HEK293T (cell line): ENCODE measurements around the gene PKP3.
"Not testable (repeated sequence)": the region's sequence is repeated elsewhere in the genome, so short reads cannot be mapped to it uniquely, and the experiment has no call there.

Experiments used
- CTCF ChIA-PET: fragments of 350-600 bp; formaldehyde crosslinking; extraction: SDS; loops from one replicate; lab custom pipeline; 2021; ENCODE audit warnings: antibody characterized with exemption, inconsistent platforms; lab: Yijun Ruan, JAX
- POLR2A ChIA-PET: fragments of 350-600 bp; formaldehyde crosslinking; extraction: SDS; loops from one replicate; lab custom pipeline; 2020; ENCODE audit warnings: antibody characterized with exemption, inconsistent platforms; lab: Yijun Ruan, JAX
- DNase-seq: peaks from one replicate; pipeline ENCODE4 v3.0.0; 2012; ENCODE audit warnings: mixed read lengths; ENCODE audit errors: extremely low spot score
- ARNT ChIP-seq: fragments of 450-650 bp; IDR thresholded peaks from 2 replicates; pipeline ENCODE4 v1.6.1; 2017; ENCODE audit warnings: mild to moderate bottlenecking
- BHLHE40 ChIP-seq: fragments of 450-650 bp; IDR thresholded peaks from 2 replicates; pipeline ENCODE4 v1.6.1; 2016; ENCODE audit warnings: mild to moderate bottlenecking, moderate library complexity, borderline replicate concordance
- CTBP1 ChIP-seq: fragments of 450-650 bp; IDR thresholded peaks from 2 replicates; pipeline ENCODE4 v1.6.1; 2016; ENCODE audit warnings: borderline replicate concordance
- ELF4 ChIP-seq: fragments of 450-650 bp; IDR thresholded peaks from 2 replicates; pipeline ENCODE4 v1.6.1; 2017; ENCODE audit warnings: antibody characterized with exemption
- FOXA1 ChIP-seq: fragments of 450-650 bp; IDR thresholded peaks from 2 replicates; pipeline ENCODE4 v1.6.1; 2016; ENCODE audit warnings: mild to moderate bottlenecking
- FOXK2 ChIP-seq: fragments of 450-650 bp; IDR thresholded peaks from 2 replicates; pipeline ENCODE4 v1.6.1; 2016; ENCODE audit warnings: mild to moderate bottlenecking
- FOXM1 ChIP-seq: fragments of 450-650 bp; IDR thresholded peaks from 2 replicates; pipeline ENCODE4 v1.6.1; 2017; ENCODE audit warnings: mild to moderate bottlenecking, borderline replicate concordance
- HDGF ChIP-seq: fragments of 450-650 bp; IDR thresholded peaks from 2 replicates; pipeline ENCODE4 v1.6.1; 2017; ENCODE audit warnings: antibody characterized with exemption, borderline replicate concordance
- L3MBTL2 ChIP-seq: fragments of 450-650 bp; conservative IDR thresholded peaks from 2 replicates; pipeline ENCODE4 v1.6.1; 2016; ENCODE audit warnings: mild to moderate bottlenecking
- LEF1 ChIP-seq: fragments of 450-650 bp; IDR thresholded peaks from 2 replicates; pipeline ENCODE4 v1.6.1; 2017; ENCODE audit warnings: mild to moderate bottlenecking, borderline replicate concordance
- NFRKB ChIP-seq: fragments of 450-650 bp; IDR thresholded peaks from 2 replicates; pipeline ENCODE4 v1.6.1; 2016; ENCODE audit warnings: mild to moderate bottlenecking, moderate library complexity
- PKNOX1 ChIP-seq: fragments of 450-650 bp; IDR thresholded peaks from 2 replicates; pipeline ENCODE4 v1.6.1; 2016
- SP1 ChIP-seq: fragments of 450-650 bp; IDR thresholded peaks from 2 replicates; pipeline ENCODE4 v1.6.1; 2017
- SUZ12 ChIP-seq: fragments of 450-650 bp; IDR thresholded peaks from 2 replicates; pipeline ENCODE4 v1.6.1; 2016; ENCODE audit warnings: mild to moderate bottlenecking
- TARDBP ChIP-seq: fragments of 450-650 bp; IDR thresholded peaks from 2 replicates; pipeline ENCODE4 v1.6.1; 2016
- ZNF384 ChIP-seq: fragments of 450-650 bp; IDR thresholded peaks from 2 replicates; pipeline ENCODE4 v1.6.1; 2016

PKP3 gene

GRCh38 chr11:433111-433510 lies 39.1 kb downstream of the PKP3 start:
- no peak for DNase-seq
- ChIA-PET CTCF (no interaction called here), POLR2A (no interaction called here)
- TF ChIP-seq LEF1 (no peak), PKNOX1 (no peak), FOXM1 (no peak), FOXK2 (no peak)

DNA sequence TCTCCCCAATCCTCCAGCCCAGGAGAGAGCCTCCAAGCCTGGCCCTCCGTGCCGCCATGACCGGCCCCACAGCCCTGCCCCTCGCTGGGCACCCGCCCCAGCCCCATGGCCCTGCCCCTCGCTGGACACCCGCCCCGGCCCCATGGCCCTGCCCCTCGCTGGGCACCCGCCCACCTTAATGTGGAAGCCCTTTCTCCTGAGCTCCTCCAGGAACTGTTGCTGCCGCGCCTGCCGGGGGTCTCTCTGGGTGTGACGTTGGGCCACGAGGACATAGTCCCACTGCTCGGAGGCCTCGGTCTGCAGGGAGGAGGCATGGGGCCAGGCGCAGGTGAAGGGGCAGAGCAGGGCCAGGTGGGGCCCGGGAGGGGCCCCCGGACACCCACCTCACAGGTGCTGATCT lies 39.6 kb downstream of the PKP3 start:
- POLR2A ChIA-PET, result no interaction called here

GRCh38 chr11:434496-434895 lies 40.5 kb downstream of the PKP3 start:
- DNase-seq, result no peak
- TF ChIP-seq BHLHE40 (no peak), ZNF384 (no peak), FOXM1 (no peak), ELF4 (no peak), PKNOX1 (no peak), LEF1 (no peak), CTBP1 (no peak), SUZ12 (no peak), ARNT (no peak), FOXK2 (no peak), SP1 (no peak), TARDBP (no peak), NFRKB (no peak)
- CTCF ChIA-PET, result no interaction called here
- POLR2A ChIA-PET, result no interaction called here

More for the DNA sequence above, 39.6 kb downstream of the PKP3 start:
- DNase-seq, result no peak
- CTCF ChIA-PET, result no interaction called here
- TF ChIP-seq FOXK2, result no peak
- no peak for TF ChIP-seq PKNOX1
- no peak for TF ChIP-seq TARDBP
- no peak for TF ChIP-seq NFRKB
- no peak for TF ChIP-seq SUZ12
- no peak for TF ChIP-seq L3MBTL2
- TF ChIP-seq FOXA1, result no peak
- TF ChIP-seq BHLHE40, result no peak
- TF ChIP-seq FOXM1, result no peak
- TF ChIP-seq LEF1, result no peak
- TF ChIP-seq ZNF384, result no peak
- TF ChIP-seq HDGF, result no peak
- no peak for TF ChIP-seq ELF4
- TF ChIP-seq ARNT, result no peak
- no peak for TF ChIP-seq SP1
- TF ChIP-seq CTBP1, result no peak

DNA sequence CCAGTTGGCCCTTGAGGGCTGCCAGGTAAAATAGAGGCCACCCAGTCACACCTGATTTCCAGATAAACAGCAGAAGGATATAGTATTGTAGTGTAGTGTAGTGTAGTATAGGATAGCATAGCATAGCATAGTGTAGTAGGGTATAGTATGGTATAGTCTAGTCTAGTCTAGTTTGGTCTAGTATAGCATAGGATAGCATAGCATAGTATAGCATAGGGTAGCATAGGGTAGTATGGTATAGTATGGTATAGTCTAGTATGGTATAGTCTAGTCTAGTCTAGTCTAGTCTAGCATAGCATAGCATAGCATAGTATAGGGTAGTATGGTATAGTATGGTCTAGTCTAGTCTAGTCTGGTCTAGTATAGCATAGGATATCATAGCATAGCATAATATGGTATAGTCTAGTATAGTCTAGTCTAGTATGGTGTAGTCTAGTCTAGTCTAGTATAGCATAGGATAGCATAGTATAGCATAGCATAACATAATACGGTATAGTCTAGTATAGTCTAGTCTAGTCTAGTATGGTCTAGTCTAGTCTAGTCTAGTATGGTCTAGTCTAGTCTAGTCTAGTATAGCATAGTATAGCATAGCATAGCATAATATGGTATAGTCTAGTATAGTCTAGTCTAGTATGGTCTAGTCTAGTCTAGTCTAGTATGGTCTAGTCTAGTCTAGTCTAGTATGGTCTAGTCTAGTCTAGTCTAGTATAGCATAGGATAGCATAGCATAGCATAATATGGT lies 41.2 kb downstream of the PKP3 start:
- POLR2A ChIA-PET, DNase-seq, CTCF ChIA-PET: not testable (repeated sequence)

DNA sequence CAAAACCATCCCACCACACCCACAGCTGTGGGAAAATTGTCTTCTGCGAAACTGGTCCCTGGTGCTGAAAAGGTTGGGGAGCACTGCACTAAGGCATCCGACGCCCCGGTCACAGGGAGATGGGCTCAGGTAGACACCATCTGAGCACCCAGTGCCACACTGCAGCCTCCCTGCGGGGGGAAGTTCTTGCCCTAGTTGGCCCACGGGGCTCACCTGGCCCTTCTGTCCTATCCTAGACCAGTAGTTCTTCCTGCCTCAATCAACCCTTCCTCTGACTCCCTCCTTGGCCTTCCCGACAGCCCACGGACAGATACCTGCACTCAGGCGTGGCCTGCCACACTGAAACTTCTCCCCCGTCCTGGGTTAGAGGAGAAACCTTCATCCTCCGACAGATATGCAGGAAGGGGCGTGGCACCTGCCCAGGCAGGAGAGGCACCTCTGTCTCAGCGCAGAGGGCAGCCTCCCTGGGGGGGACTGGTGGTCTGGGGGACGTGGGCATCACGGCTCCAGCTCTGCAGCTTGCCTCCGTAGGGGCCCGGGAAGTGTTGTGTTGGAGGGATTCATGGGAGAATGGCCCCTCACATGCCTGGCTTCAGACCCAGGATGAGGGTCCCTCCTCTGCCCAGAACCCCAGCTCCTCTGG lies 43.3 kb downstream of the PKP3 start:
- no peak for DNase-seq
- CTCF ChIA-PET, result no interaction called here
- TF ChIP-seq LEF1 (no peak), ARNT (no peak), SUZ12 (no peak), CTBP1 (no peak), FOXK2 (no peak), HDGF (no peak), L3MBTL2 (no peak), ZNF384 (no peak), TARDBP (no peak), FOXM1 (no peak), BHLHE40 (no peak), NFRKB (no peak), SP1 (no peak), FOXA1 (no peak), PKNOX1 (no peak), ELF4 (no peak)
- POLR2A ChIA-PET, result interaction anchor here (1.1 kb wide), 1 partner anchor 13 kb away, joined by 3 read pairs; the partner anchor contains the start of gene PTDSS2
